HEK293 (cell line): ENCODE data around the gene LCE1F.

Source experiments
- CTCF ChIA-PET: fragments of 350-600 bp; formaldehyde crosslinking; extraction: SDS; loops from one replicate; lab custom pipeline; 2021; ENCODE audit warnings: antibody characterized with exemption; lab: Yijun Ruan, JAX
- POLR2A ChIA-PET: fragments of 300-600 bp; formaldehyde crosslinking; extraction: SDS; loops from one replicate; lab custom pipeline; 2020; ENCODE audit warnings: antibody characterized with exemption, inconsistent platforms; lab: Yijun Ruan, JAX
- H3K27ac ChIP-seq: fragments of 200-500 bp; sonication (Bioruptor generic); 2 replicates; pipeline ENCODE4 v1.5.1; 2014; ENCODE audit warnings: low read depth, low read length, control low read depth, inconsistent platforms; ENCODE audit errors: extremely low read depth
- H3K36me3 ChIP-seq, 2 experiments: fragments of 200-500 bp in 1 of 2; sonication (Bioruptor generic) in 1 of 2; 1 replicate in 1 of 2; 2 replicates in 1 of 2; pipeline ENCODE4 v1.5.1; 2014 to 2017; ENCODE audit warnings: inconsistent platforms in 2 of 2, low read length in 2 of 2; ENCODE audit not compliant: control insufficient read depth in 2 of 2, insufficient read depth in 1 of 2
- H3K4me1 ChIP-seq: fragments of 200-500 bp; sonication (Bioruptor generic); 2 replicates; pipeline ENCODE4 v1.5.1; 2014; ENCODE audit warnings: mild to moderate bottlenecking, low read length, inconsistent platforms; ENCODE audit not compliant: control insufficient read depth, insufficient read depth
- H3K4me3 ChIP-seq: 2 replicates; pipeline ENCODE4 v1.5.1; 2011; ENCODE audit warnings: low read depth, mild to moderate bottlenecking, control low read depth, low read length, moderate library complexity
- H3K9me3 ChIP-seq: fragments of 200-500 bp; sonication (Bioruptor generic); 2 replicates; pipeline ENCODE4 v1.5.1; 2014; ENCODE audit warnings: low read depth, low read length, inconsistent platforms; ENCODE audit not compliant: control insufficient read depth, insufficient read depth
- HOXA7 ChIP-seq: sonication (generic); formaldehyde crosslinking; IDR thresholded peaks from 2 replicates; pipeline ENCODE4 v1.8.1; 2022; ENCODE audit warnings: missing genetic modification reagents, borderline replicate concordance
- HOXD13 ChIP-seq: sonication (generic); formaldehyde crosslinking; IDR thresholded peaks from 2 replicates; pipeline ENCODE4 v1.8.0; 2022; ENCODE audit warnings: missing genetic modification reagents, borderline replicate concordance
- KLF10 ChIP-seq: fragments of 450-650 bp; IDR thresholded peaks from 2 replicates; pipeline ENCODE4 v1.5.1; 2018; ENCODE audit warnings: missing biosample characterization, mild to moderate bottlenecking, missing genetic modification characterization
- KLF16 ChIP-seq: fragments of 450-650 bp; formaldehyde crosslinking; IDR thresholded peaks from 2 replicates; pipeline ENCODE4 v1.5.1; 2017; ENCODE audit warnings: missing biosample characterization, missing genetic modification characterization
- OVOL3 ChIP-seq: fragments of 450-650 bp; formaldehyde crosslinking; IDR thresholded peaks from 2 replicates; pipeline ENCODE4 v1.5.1; 2016; ENCODE audit warnings: missing biosample characterization, missing genetic modification characterization
- ZEB2 ChIP-seq: fragments of 450-650 bp; formaldehyde crosslinking; IDR thresholded peaks from 2 replicates; pipeline ENCODE4 v1.5.1; 2016; ENCODE audit warnings: missing biosample characterization, missing genetic modification characterization
- ZFP69B ChIP-seq: fragments of 450-650 bp; formaldehyde crosslinking; IDR thresholded peaks from 2 replicates; pipeline ENCODE4 v1.5.1; 2016; ENCODE audit warnings: missing biosample characterization, missing genetic modification characterization
- ZNF133 ChIP-seq: fragments of 450-650 bp; formaldehyde crosslinking; IDR thresholded peaks from 2 replicates; pipeline ENCODE4 v1.5.1; 2016; ENCODE audit warnings: missing biosample characterization, missing genetic modification characterization
- ZNF2 ChIP-seq: fragments of 450-650 bp; formaldehyde crosslinking; IDR thresholded peaks from 2 replicates; pipeline ENCODE4 v1.5.1; 2016; ENCODE audit warnings: missing biosample characterization, missing genetic modification characterization
- ZNF239 ChIP-seq: fragments of 450-650 bp; formaldehyde crosslinking; IDR thresholded peaks from 2 replicates; pipeline ENCODE4 v1.5.1; 2016; ENCODE audit warnings: missing biosample characterization, missing genetic modification characterization
- ZNF266 ChIP-seq: fragments of 450-650 bp; formaldehyde crosslinking; IDR thresholded peaks from 2 replicates; pipeline ENCODE4 v1.5.1; 2016; ENCODE audit warnings: missing biosample characterization, missing genetic modification characterization, low read depth
- ZNF274 ChIP-seq, 2 experiments: fragments of 200-500 bp in 1 of 2; fragments of 450-650 bp in 1 of 2; sonication (Bioruptor generic) in 1 of 2; formaldehyde crosslinking in 1 of 2; IDR thresholded peaks; 2 replicates each; pipeline versions ENCODE4 v1.5.1 to v1.6.1; 2014 to 2016; ENCODE audit warnings: borderline replicate concordance in 1 of 2, inconsistent platforms in 1 of 2, low read length in 1 of 2, missing biosample characterization in 1 of 2, missing genetic modification characterization in 1 of 2
- ZNF335 ChIP-seq: fragments of 450-650 bp; formaldehyde crosslinking; conservative IDR thresholded peaks from 2 replicates; pipeline ENCODE4 v1.5.1; 2016; ENCODE audit warnings: missing biosample characterization, missing genetic modification characterization
- ZNF354C ChIP-seq: fragments of 450-650 bp; formaldehyde crosslinking; IDR thresholded peaks from 2 replicates; pipeline ENCODE4 v1.5.1; 2016; ENCODE audit warnings: missing biosample characterization, missing genetic modification characterization, low read depth, borderline replicate concordance
- ZNF555 ChIP-seq: fragments of 450-650 bp; formaldehyde crosslinking; conservative IDR thresholded peaks from 2 replicates; pipeline ENCODE4 v1.5.1; 2017; ENCODE audit warnings: missing biosample characterization, mild to moderate bottlenecking, missing genetic modification characterization, inconsistent platforms
- ZNF624 ChIP-seq: fragments of 450-650 bp; formaldehyde crosslinking; IDR thresholded peaks from 2 replicates; pipeline ENCODE4 v1.5.1; 2017; ENCODE audit warnings: missing biosample characterization, missing genetic modification characterization
- ZNF629 ChIP-seq: fragments of 450-650 bp; formaldehyde crosslinking; IDR thresholded peaks from 2 replicates; pipeline ENCODE4 v1.5.1; 2017; ENCODE audit warnings: missing biosample characterization, missing genetic modification characterization
- ZNF658 ChIP-seq: fragments of 450-650 bp; formaldehyde crosslinking; IDR thresholded peaks from 2 replicates; pipeline ENCODE4; 2016; ENCODE audit warnings: missing biosample characterization, missing genetic modification characterization
- ZSCAN23 ChIP-seq: fragments of 450-650 bp; formaldehyde crosslinking; IDR thresholded peaks from 2 replicates; pipeline ENCODE4 v1.5.1; 2016; ENCODE audit warnings: missing biosample characterization, missing genetic modification characterization
- TF ChIP-seq, protein P1 (sequence below): fragments of 450-650 bp; formaldehyde crosslinking; IDR thresholded peaks from 2 replicates; pipeline ENCODE4 v1.5.1; 2016; ENCODE audit warnings: missing biosample characterization, missing genetic modification characterization
- TF ChIP-seq, protein P2 (sequence below): fragments of 450-650 bp; formaldehyde crosslinking; IDR thresholded peaks from 2 replicates; pipeline ENCODE4 v1.5.1; 2016; ENCODE audit warnings: missing biosample characterization, missing genetic modification characterization
- TF ChIP-seq, protein P3 (sequence below): fragments of 450-650 bp; formaldehyde crosslinking; IDR thresholded peaks from 2 replicates; pipeline ENCODE4 v1.5.1; 2016; ENCODE audit warnings: missing biosample characterization, missing genetic modification characterization, low read depth
- TF ChIP-seq, protein P4 (sequence below): fragments of 450-650 bp; formaldehyde crosslinking; IDR thresholded peaks from 2 replicates; pipeline ENCODE4 v1.5.1; 2016; ENCODE audit warnings: missing biosample characterization, missing genetic modification characterization

The LCE1F gene

DNA sequence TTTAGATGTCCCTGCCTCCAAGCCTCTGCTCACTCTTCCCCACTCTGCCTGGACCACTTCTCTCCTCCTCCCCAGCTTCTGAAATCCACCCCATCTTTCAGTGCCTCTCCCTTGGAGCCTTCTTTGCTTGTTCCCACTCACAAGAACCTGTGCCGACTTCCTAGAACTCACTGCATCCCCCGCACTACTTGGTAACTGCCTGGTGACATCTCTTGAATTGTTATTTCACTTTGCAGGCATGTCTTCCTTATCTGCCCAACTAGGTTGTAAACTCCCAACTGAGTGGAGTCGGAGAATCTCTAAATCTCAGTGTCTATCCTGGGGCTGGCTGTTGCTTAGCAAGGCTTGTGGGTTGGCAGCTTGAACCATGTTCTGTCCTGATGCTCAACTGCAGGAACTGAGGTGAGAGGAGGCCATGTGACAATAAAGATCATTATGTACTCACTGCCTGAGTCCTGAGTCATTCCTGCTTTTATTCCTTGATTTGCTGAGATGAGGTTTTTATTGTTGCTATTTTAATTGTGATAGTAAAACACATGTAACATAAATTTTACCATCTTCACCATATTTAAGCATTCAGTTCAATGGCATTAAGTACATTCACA is 13.2 kb upstream of the LCE1F start:
- Histone ChIP-seq H3K9me3 (no peaks in the 10 kb centered on the region), H3K4me1 (no peaks in the 10 kb centered on the region), H3K4me3 (no peak overlapping the region), H3K36me3 (no peaks in the 10 kb centered on the region), H3K27ac (no peak overlapping the region)
- CTCF ChIA-PET: no interaction called here
- POLR2A ChIA-PET: no interaction called here
- no peak for TF ChIP-seq ZNF133 (tag by site-specific recombination)
- TF ChIP-seq ZNF239 (tag by site-specific recombination): no peak
- TF ChIP-seq HOXA7: no peak
- no peak for TF ChIP-seq ZNF266 (tag by site-specific recombination)
- no peak for TF ChIP-seq ZFP69B
- TF ChIP-seq, protein P1, sequence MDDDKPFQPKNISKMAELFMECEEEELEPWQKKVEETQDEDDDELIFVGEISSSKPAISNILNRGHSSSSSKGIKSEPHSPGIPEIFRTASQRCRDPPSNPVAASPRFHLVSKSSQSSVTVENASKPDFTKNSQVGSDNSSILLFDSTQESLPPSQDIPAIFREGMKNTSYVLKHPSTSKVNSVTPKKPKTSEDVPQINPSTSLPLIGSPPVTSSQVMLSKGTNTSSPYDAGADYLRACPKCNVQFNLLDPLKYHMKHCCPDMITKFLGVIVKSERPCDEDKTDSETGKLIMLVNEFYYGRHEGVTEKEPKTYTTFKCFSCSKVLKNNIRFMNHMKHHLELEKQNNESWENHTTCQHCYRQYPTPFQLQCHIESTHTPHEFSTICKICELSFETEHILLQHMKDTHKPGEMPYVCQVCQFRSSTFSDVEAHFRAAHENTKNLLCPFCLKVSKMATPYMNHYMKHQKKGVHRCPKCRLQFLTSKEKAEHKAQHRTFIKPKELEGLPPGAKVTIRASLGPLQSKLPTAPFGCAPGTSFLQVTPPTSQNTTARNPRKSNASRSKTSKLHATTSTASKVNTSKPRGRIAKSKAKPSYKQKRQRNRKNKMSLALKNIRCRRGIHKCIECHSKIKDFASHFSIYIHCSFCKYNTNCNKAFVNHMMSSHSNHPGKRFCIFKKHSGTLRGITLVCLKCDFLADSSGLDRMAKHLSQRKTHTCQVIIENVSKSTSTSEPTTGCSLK: no peak
- TF ChIP-seq ZNF335 (tag by site-specific recombination): no peak
- TF ChIP-seq KLF16 (tag by site-specific recombination): no peak
- TF ChIP-seq ZEB2 (tag by site-specific recombination): no peak
- TF ChIP-seq ZNF274 (IDR thresholded peaks at IDR 0.05; ENCODE audit: low read length): no peak
- TF ChIP-seq ZNF274 (tag by site-specific recombination; IDR thresholded peaks at IDR 0.05; ENCODE audit: borderline replicate concordance): no peak
- TF ChIP-seq ZNF354C (tag by site-specific recombination): no peak
- TF ChIP-seq ZNF2 (tag by site-specific recombination): no peak
- no peak for TF ChIP-seq ZSCAN23 (tag by site-specific recombination)
- no peak for TF ChIP-seq ZNF658 (tag by site-specific recombination)

DNA sequence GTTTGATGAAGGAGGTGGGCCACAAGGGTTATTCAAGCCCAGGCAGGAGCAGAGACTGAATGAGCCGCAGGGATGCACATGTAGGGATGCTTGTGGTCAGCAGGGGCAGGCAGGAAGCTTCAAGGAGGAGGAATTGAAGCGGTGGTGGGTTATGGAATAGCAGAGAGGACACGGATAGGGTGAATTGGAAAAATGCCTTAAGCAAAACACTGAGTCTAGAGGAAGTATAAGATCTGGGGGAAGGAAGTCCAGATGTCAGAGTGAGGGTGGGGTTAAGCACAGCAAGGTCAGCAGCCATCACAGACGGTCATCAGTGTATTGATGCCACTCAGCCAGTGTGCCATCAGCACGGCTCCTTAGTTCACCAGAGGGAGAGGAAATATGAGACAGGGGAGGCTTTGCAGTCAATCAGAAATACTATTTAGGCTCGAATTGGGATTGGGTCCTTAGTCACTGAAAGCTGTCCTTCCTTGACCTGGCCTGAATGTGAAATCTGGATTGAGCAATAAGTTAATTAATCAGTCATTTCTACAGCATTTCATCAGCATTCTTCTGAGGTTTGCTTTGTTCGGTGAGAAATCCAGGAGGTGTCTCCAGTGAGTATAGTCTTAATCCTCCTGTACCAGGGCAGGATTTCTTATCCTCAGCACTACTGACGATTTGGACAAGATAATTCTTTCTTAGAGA is 6.0 kb upstream of the LCE1F start:
- H3K4me3 ChIP-seq: no peak overlapping the region
- no peaks in the 10 kb centered on the region for H3K4me1 ChIP-seq
- no peaks in the 10 kb centered on the region for H3K36me3 ChIP-seq
- ChIA-PET CTCF (interaction anchor here (1.0 to 3.5 kb wide), 2 partner anchors 9 to 115 kb away, joined by 3 to 21 read pairs; no protein-coding TSS in a partner anchor), POLR2A (no interaction called here)
- no peaks in the 10 kb centered on the region for H3K9me3 ChIP-seq
- no peak for TF ChIP-seq ZNF266 (tag by site-specific recombination)
- TF ChIP-seq, protein P2, sequence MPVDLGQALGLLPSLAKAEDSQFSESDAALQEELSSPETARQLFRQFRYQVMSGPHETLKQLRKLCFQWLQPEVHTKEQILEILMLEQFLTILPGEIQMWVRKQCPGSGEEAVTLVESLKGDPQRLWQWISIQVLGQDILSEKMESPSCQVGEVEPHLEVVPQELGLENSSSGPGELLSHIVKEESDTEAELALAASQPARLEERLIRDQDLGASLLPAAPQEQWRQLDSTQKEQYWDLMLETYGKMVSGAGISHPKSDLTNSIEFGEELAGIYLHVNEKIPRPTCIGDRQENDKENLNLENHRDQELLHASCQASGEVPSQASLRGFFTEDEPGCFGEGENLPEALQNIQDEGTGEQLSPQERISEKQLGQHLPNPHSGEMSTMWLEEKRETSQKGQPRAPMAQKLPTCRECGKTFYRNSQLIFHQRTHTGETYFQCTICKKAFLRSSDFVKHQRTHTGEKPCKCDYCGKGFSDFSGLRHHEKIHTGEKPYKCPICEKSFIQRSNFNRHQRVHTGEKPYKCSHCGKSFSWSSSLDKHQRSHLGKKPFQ (tag by site-specific recombination): no peak
- no peak for TF ChIP-seq ZNF624
- H3K27ac ChIP-seq: no peak overlapping the region

DNA sequence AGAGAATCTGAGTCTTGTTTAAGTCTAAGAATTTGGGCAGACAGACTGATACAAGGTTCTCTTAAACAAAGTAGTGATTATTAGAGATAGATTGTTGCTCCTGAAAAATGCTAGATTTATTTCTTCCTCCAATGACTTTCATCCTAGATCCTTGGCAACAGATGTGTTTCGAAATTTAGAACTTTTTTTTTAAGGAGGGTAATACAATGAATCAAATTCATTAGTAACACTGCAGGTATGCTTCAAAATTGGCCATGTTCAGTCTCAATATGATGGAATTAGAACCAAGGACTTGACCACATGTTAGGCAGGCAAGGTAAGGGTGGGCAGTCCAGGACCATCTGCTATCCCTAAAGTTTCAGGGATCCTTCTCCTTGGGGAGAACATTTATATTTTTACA is 4.5 kb upstream of the LCE1F start:
- TF ChIP-seq, protein P3, sequence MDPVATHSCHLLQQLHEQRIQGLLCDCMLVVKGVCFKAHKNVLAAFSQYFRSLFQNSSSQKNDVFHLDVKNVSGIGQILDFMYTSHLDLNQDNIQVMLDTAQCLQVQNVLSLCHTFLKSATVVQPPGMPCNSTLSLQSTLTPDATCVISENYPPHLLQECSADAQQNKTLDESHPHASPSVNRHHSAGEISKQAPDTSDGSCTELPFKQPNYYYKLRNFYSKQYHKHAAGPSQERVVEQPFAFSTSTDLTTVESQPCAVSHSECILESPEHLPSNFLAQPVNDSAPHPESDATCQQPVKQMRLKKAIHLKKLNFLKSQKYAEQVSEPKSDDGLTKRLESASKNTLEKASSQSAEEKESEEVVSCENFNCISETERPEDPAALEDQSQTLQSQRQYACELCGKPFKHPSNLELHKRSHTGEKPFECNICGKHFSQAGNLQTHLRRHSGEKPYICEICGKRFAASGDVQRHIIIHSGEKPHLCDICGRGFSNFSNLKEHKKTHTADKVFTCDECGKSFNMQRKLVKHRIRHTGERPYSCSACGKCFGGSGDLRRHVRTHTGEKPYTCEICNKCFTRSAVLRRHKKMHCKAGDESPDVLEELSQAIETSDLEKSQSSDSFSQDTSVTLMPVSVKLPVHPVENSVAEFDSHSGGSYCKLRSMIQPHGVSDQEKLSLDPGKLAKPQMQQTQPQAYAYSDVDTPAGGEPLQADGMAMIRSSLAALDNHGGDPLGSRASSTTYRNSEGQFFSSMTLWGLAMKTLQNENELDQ (tag by site-specific recombination): no peak
- TF ChIP-seq ZNF555 (no peak), HOXD13 (CRISPR knock-in tag) (no peak), KLF10 (tag by site-specific recombination) (no peak), ZFP69B (no peak), ZNF629 (tag by site-specific recombination) (no peak), OVOL3 (tag by site-specific recombination) (no peak)
- TF ChIP-seq, protein P4, sequence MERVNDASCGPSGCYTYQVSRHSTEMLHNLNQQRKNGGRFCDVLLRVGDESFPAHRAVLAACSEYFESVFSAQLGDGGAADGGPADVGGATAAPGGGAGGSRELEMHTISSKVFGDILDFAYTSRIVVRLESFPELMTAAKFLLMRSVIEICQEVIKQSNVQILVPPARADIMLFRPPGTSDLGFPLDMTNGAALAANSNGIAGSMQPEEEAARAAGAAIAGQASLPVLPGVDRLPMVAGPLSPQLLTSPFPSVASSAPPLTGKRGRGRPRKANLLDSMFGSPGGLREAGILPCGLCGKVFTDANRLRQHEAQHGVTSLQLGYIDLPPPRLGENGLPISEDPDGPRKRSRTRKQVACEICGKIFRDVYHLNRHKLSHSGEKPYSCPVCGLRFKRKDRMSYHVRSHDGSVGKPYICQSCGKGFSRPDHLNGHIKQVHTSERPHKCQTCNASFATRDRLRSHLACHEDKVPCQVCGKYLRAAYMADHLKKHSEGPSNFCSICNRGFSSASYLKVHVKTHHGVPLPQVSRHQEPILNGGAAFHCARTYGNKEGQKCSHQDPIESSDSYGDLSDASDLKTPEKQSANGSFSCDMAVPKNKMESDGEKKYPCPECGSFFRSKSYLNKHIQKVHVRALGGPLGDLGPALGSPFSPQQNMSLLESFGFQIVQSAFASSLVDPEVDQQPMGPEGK (tag by site-specific recombination): no peak
- H3K36me3 ChIP-seq: no peaks in the 10 kb centered on the region
- no peak overlapping the region for H3K4me3 ChIP-seq
- CTCF ChIA-PET: no interaction called here
- no peaks in the 10 kb centered on the region for H3K9me3 ChIP-seq
- no peaks in the 10 kb centered on the region for H3K4me1 ChIP-seq
- POLR2A ChIA-PET: no interaction called here
- no peak overlapping the region for H3K27ac ChIP-seq
